Measurements from ENCODE around the gene PLAU. TPM values are rescaled to one million over a fixed set of nuclear protein-coding genes. Genes with fewer than 3 reads are reported as not detected.

Gene PLAU
- total RNA-seq, 1 experiment from 2014 or later: 15.0 TPM

GRCh38 chr10:73931767-73932619 is 21.1 kb downstream of the PLAU start:
- H3K4me3 Mint-ChIP-seq: no peak overlapping the region
- CTCF ChIA-PET: interaction anchor here (1.5 to 2.1 kb wide), 2 partner anchors 9 to 52 kb away, joined by 6 to 9 read pairs; no protein-coding TSS in a partner anchor
- no peaks in the 10 kb centered on the region for H3K36me3 Mint-ChIP-seq
- ATAC-seq: peak; percentile 77
- TF ChIP-seq PREB (CRISPR knock-in tag; IDR thresholded peaks at IDR 0.05; ENCODE audit: borderline replicate concordance) (no peak), RELA (CRISPR knock-in tag; IDR thresholded peaks at IDR 0.05; ENCODE audit: borderline replicate concordance) (no peak), GTF2I (CRISPR knock-in tag; conservative IDR thresholded peaks at IDR 0.05) (no peak), NFE2L1 (CRISPR knock-in tag; IDR thresholded peaks at IDR 0.05) (peak; percentile 99), ZNF423 (CRISPR knock-in tag; IDR thresholded peaks at IDR 0.05) (0 out of 2 replicates have a peak, but pooled peaks have one; percentile 8), ATF1 (CRISPR knock-in tag; IDR thresholded peaks at IDR 0.05) (no peak), ZNF425 (CRISPR knock-in tag; conservative IDR thresholded peaks at IDR 0.05) (no peak)
- H3K9me3 Mint-ChIP-seq: no peaks in the 10 kb centered on the region
- peak overlapping the region; percentile 64; the same call in 1 of the 2 replicates for H3K27ac Mint-ChIP-seq
- peaks cover 32% of the 10 kb centered on the region for H3K4me1 Mint-ChIP-seq
- POLR2A ChIA-PET: interaction anchor here (0.6 to 0.9 kb wide), 2 partner anchors 8 to 128 kb away, joined by 3 to 4 read pairs; no protein-coding TSS in a partner anchor
- H3K27me3 Mint-ChIP-seq (ENCODE audit: low read depth): no peaks in the 10 kb centered on the region; the same call in 1 of the 2 replicates
- DNase-seq (ENCODE audit: low spot score): peak; percentile 38

DNA sequence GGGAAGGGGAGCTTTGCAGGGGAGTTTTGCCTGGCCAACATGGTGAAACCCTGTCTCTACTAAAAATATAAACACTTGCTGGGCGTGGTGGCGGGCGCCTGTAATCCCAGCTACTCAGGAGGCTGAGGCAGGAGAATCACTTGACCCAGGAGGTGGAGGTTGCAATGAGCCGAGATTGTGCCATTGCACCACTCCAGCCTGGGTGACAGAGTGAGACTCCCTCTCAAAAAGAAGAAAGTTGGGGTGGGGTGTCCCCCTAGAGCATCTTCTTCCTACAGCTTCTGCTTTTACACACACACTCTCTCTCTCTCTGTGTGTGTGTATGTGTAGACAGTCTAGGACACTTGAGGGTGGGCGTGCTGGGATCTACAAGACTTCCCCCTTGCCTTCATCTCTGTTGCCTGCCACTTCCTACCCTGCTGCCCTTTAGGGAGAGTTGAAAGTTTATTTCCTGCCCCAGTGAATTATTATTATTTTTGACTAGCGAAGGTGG is 21.7 kb downstream of the PLAU start:
- ATAC-seq (no peak), DNase-seq (ENCODE audit: low spot score) (no peak)
- no peak overlapping the region for H3K4me3 Mint-ChIP-seq
- TF ChIP-seq, protein P1, sequence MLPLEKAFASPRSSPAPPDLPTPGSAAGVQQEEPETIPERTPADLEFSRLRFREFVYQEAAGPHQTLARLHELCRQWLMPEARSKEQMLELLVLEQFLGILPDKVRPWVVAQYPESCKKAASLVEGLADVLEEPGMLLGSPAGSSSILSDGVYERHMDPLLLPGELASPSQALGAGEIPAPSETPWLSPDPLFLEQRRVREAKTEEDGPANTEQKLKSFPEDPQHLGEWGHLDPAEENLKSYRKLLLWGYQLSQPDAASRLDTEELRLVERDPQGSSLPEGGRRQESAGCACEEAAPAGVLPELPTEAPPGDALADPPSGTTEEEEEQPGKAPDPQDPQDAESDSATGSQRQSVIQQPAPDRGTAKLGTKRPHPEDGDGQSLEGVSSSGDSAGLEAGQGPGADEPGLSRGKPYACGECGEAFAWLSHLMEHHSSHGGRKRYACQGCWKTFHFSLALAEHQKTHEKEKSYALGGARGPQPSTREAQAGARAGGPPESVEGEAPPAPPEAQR (CRISPR knock-in tag; IDR thresholded peaks at IDR 0.05): no peak
- TF ChIP-seq GTF2I (CRISPR knock-in tag; conservative IDR thresholded peaks at IDR 0.05) (no peak), ZBTB21 (CRISPR knock-in tag; IDR thresholded peaks at IDR 0.05; ENCODE audit: borderline replicate concordance) (no peak), GABPB1 (CRISPR knock-in tag; IDR thresholded peaks at IDR 0.05) (no peak)
- TF ChIP-seq, protein P2, sequence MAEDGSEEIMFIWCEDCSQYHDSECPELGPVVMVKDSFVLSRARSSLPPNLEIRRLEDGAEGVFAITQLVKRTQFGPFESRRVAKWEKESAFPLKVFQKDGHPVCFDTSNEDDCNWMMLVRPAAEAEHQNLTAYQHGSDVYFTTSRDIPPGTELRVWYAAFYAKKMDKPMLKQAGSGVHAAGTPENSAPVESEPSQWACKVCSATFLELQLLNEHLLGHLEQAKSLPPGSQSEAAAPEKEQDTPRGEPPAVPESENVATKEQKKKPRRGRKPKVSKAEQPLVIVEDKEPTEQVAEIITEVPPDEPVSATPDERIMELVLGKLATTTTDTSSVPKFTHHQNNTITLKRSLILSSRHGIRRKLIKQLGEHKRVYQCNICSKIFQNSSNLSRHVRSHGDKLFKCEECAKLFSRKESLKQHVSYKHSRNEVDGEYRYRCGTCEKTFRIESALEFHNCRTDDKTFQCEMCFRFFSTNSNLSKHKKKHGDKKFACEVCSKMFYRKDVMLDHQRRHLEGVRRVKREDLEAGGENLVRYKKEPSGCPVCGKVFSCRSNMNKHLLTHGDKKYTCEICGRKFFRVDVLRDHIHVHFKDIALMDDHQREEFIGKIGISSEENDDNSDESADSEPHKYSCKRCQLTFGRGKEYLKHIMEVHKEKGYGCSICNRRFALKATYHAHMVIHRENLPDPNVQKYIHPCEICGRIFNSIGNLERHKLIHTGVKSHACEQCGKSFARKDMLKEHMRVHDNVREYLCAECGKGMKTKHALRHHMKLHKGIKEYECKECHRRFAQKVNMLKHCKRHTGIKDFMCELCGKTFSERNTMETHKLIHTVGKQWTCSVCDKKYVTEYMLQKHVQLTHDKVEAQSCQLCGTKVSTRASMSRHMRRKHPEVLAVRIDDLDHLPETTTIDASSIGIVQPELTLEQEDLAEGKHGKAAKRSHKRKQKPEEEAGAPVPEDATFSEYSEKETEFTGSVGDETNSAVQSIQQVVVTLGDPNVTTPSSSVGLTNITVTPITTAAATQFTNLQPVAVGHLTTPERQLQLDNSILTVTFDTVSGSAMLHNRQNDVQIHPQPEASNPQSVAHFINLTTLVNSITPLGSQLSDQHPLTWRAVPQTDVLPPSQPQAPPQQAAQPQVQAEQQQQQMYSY (CRISPR knock-in tag; IDR thresholded peaks at IDR 0.05): no peak
- TF ChIP-seq, protein P3, sequence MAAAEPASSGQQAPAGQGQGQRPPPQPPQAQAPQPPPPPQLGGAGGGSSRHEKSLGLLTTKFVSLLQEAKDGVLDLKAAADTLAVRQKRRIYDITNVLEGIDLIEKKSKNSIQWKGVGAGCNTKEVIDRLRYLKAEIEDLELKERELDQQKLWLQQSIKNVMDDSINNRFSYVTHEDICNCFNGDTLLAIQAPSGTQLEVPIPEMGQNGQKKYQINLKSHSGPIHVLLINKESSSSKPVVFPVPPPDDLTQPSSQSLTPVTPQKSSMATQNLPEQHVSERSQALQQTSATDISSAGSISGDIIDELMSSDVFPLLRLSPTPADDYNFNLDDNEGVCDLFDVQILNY (CRISPR knock-in tag; IDR thresholded peaks at IDR 0.05): no peak
- ChIA-PET POLR2A (interaction anchor here (0.9 kb wide), 1 partner anchor 8 kb away, joined by 3 read pairs; no protein-coding TSS in a partner anchor), CTCF (interaction anchor here (1.5 to 2.1 kb wide), 2 partner anchors 8 to 53 kb away, joined by 6 to 9 read pairs; no protein-coding TSS in a partner anchor)
- H3K27me3 Mint-ChIP-seq (ENCODE audit: low read depth): no peaks in the 10 kb centered on the region; the same call in 1 of the 2 replicates
- peaks cover 33% of the 10 kb centered on the region for H3K4me1 Mint-ChIP-seq
- no peaks in the 10 kb centered on the region for H3K36me3 Mint-ChIP-seq
- H3K9me3 Mint-ChIP-seq: no peaks in the 10 kb centered on the region
- H3K27ac Mint-ChIP-seq: no peak overlapping the region

Data from WTC11 (cell line).